Brain microvascular endothelial cell (primary cell): ENCODE data around the gene M1AP.

ENCODE experiments used
- DNase-seq: peaks from one replicate; pipeline ENCODE4 v3.0.0-alpha.2; 2020
- H3K27ac ChIP-seq: fragments of 250-450 bp; sonication (Bioruptor Pico); 2 replicates; pipeline ENCODE4 v1.5.1; 2020; ENCODE audit warnings: mild to moderate bottlenecking, moderate library complexity
- H3K27me3 ChIP-seq: fragments of 250-450 bp; sonication (Bioruptor Pico); replicated peaks from 2 replicates; pipeline ENCODE4 v1.5.1; 2020; ENCODE audit warnings: mild to moderate bottlenecking
- H3K36me3 ChIP-seq: fragments of 250-450 bp; sonication (Bioruptor Pico); replicated peaks from 2 replicates; pipeline ENCODE4 v1.5.1; 2020; ENCODE audit warnings: mild to moderate bottlenecking
- H3K4me3 ChIP-seq: 2 replicates; pipeline ENCODE4 v1.5.1; 2011; ENCODE audit warnings: low read depth, mild to moderate bottlenecking, control low read depth, low read length, moderate library complexity
- CTCF ChIP-seq: IDR thresholded peaks from 2 replicates; pipeline ENCODE4 v1.5.1; 2011; ENCODE audit warnings: low read depth, mild to moderate bottlenecking, moderate library complexity, low read length, control low read depth, inconsistent platforms; ENCODE audit errors: missing control alignments
- in situ Hi-C: cut with HindIII; loops from 2 replicates; pipeline ENCODE4 v1.10.0; 2017; ENCODE audit warnings: low sequenced_read_pairs, low pct_ligation_motif_present

M1AP gene

GRCh38 chr2:74530239-74531187 lies 117.6 kb downstream of the M1AP start:
- no peak for TF ChIP-seq CTCF
- DNase-seq, result no peak
- H3K36me3 ChIP-seq, result peaks cover 21% of the 10 kb centered on the region
- in situ Hi-C loops, result no loop called here
- peak overlapping the region; percentile 99 for H3K4me3 ChIP-seq
- H3K27ac ChIP-seq, result peak overlapping the region; percentile 2
- H3K27me3 ChIP-seq, result no peaks in the 10 kb centered on the region

- TF ChIP-seq CTCF, result no peak
- in situ Hi-C loops, result no loop called here
- Histone ChIP-seq H3K27ac (peak within 1 kb of the TSS; percentile 76), H3K27me3 (no peaks in the 10 kb centered on the region), H3K36me3 (peaks cover 21% of the 10 kb centered on the region), H3K4me3 (peak within 1 kb of the TSS; percentile 99)
- peak; percentile 99 for DNase-seq
Observed at GRCh38 chr2:74529357-74530238, 118.5 kb downstream of the M1AP start, which contains the start of the genes AUP1 and HTRA2. Gene AUP1 (minus strand): TSS chr2:74529706. CDS start chr2:74529629, 77 bp downstream. Gene HTRA2 (plus strand): TSS chr2:74529933. CDS start chr2:74530007, 74 bp downstream.

- no peak for DNase-seq
- Histone ChIP-seq H3K36me3 (peaks cover 21% of the 10 kb centered on the region), H3K27ac (peak overlapping the region; percentile 76), H3K27me3 (no peaks in the 10 kb centered on the region), H3K4me3 (peak overlapping the region; percentile 99)
- no peak for TF ChIP-seq CTCF
- in situ Hi-C loops, result no loop called here
Observed at GRCh38 chr2:74528600-74529356, 119.4 kb downstream of the M1AP start.

- Histone ChIP-seq H3K27ac (no peak overlapping the region), H3K27me3 (no peaks in the 10 kb centered on the region), H3K4me3 (no peak overlapping the region), H3K36me3 (peaks cover 21% of the 10 kb centered on the region)
- TF ChIP-seq CTCF, result no peak
- in situ Hi-C loops, result no loop called here
- DNase-seq, result no peak
Observed at GRCh38 chr2:74527741-74528140, 120.4 kb downstream of the M1AP start.

GRCh38 chr2:74526649-74527230 lies 121.4 kb downstream of the M1AP start:
- no peak overlapping the region for H3K4me3 ChIP-seq
- no peak for DNase-seq
- TF ChIP-seq CTCF, result no peak
- H3K36me3 ChIP-seq, result peaks cover 17% of the 10 kb centered on the region
- no peaks in the 10 kb centered on the region for H3K27me3 ChIP-seq
- H3K27ac ChIP-seq, result no peak overlapping the region
- in situ Hi-C loops, result no loop called here
